Psoas muscle (tissue), 8 donors: ENCODE results near the gene APOA5. TPM values are rescaled to one million over a fixed set of nuclear protein-coding genes. Genes with fewer than 3 reads are reported as not detected.
A peak's percentile ranks its signal among the peaks of the same experiment; 100 is the strongest.

Experiments used
- ATAC-seq, 4 donors: fragments of 200-7000 bp; cut with Tn5 transposase; one replicate each; pipeline ENCODE4 v1.9.1; 2020; ENCODE audit warnings: moderate library complexity in 3 of 4, mild to moderate bottlenecking in 2 of 4
- DNase-seq, 2 donors: peaks; one replicate each; pipeline ENCODE4 v3.0.0-alpha.2; 2020
- H3K27ac ChIP-seq: fragments of 200-600 bp; one replicate; pipeline ENCODE4 v1.8.0; 2022
- H3K27me3 ChIP-seq, 3 donors: fragments of 200-600 bp in 1 of 3; one replicate each; pipeline versions ENCODE4 v1.6.1 to v1.8.0; 2013 to 2022; ENCODE audit warnings: low read length in 2 of 3, mild to moderate bottlenecking in 2 of 3, moderate library complexity in 1 of 3; ENCODE audit not compliant: insufficient read depth in 3 of 3
- H3K36me3 ChIP-seq, 2 donors: fragments of 200-600 bp in 1 of 2; one replicate each; pipeline versions ENCODE4 v1.6.1 to v1.8.0; 2013 to 2022; ENCODE audit warnings: low read depth in 1 of 2, mild to moderate bottlenecking in 1 of 2, moderate library complexity in 1 of 2; ENCODE audit not compliant: insufficient read depth in 1 of 2
- H3K4me1 ChIP-seq: fragments of 200-600 bp; one replicate; pipeline ENCODE4 v1.8.0; 2022
- H3K4me3 ChIP-seq: fragments of 200-600 bp; one replicate; pipeline ENCODE4 v1.8.0; 2022; ENCODE audit warnings: mild to moderate bottlenecking
- H3K9me3 ChIP-seq: fragments of 200-600 bp; one replicate; pipeline ENCODE4 v1.8.0; 2022
- CTCF ChIP-seq: fragments of 200-600 bp; IDR thresholded peaks from one replicate; pipeline ENCODE4 v1.8.0; 2022; ENCODE audit warnings: antibody characterized with exemption
- WGBS, 3 donors: extraction: QIAGEN DNeasy Blood & Tissue Kit; methylation state at CpG; one replicate each; pipeline versions ENCODE4 v1.1.6 to v1.1.7; 2013; 5-methylcytosine and 5-hydroxymethylcytosine counted together
- intact Hi-C, 2 donors: fragments of 100-400 bp; cut with DNase I; formaldehyde crosslinking; loops; one replicate each; pipeline versions ENCODE4 v1.11.0 to v1.14.2; 2022
- long read RNA-seq, 2 donors: library from polyadenylated mRNA; unstranded; transcript quantifications; one replicate each; pipeline ENCODE4 v2.0.0, GENCODE V29; 2021
- polyA plus RNA-seq, 3 donors: library from polyadenylated mRNA; stranded (reverse); fragments of 200-250 nt; gene quantifications; one replicate each; pipeline ENCODE4 v1.2.3, GENCODE V29; 2013
- total RNA-seq, 4 donors: library from RNA; stranded (reverse); fragmentation: NEBNext Ultra II Directional in 2 of 4; extraction: Animal tissue kit (Norgen Biotek cat#: 25700) in 2 of 4; gene quantifications; one replicate each; pipeline versions ENCODE4 v1.2.1 to v1.2.4, GENCODE V29; 2021 to 2023
- donor health status: healthy with polysubstance abuse.
- donor health status: DM: no; HTN: no; CAD: no; lungs with moderate emphysema.
- donor health status: Bipolar disorder and iron deficiency.
- donor health status: healthy.
- donor health status: DM: yes; HTN: yes; CAD: no.
- donor health status: DM: no; HTN: no; CAD: no.
- donor health status: DM: no; HTN: no; CAD: no.
- donor health status: DM: yes; HTN: yes; CAD: no.

APOA5 gene
- total RNA-seq (not detected), polyA plus RNA-seq (under 1 TPM in 1 of 3 donors, not detected in 2; 0.05 TPM)
- long read RNA-seq, donor 1 = 0 reads
- long read RNA-seq, donor 2 = 0 reads

DNA sequence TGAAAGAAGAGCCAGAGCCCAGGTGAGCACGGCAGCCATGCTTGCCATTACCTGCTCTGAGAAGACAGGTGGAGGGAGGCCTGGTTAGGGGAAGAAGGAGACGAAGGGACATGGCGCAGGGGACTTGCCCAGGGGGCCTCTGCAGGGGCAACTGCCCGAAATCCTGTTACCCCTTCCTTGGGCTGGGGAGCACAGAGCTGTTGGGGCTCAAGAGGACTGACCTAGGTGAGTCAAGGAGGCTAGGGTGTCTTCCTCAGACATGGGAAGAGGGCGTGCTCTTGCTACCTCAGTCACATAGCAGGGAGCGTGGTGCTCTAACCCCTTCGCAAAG lies at the start of gene APOA5:
Gene APOA5, minus strand, starts transcription at position 67 of the 331 bp plus-strand sequence. Its CDS starts 19 bp downstream, at position 48.
- no peak for ATAC-seq
- peak within 1 kb of the TSS; percentile 38 for H3K4me3 ChIP-seq
- intact Hi-C loops = loop anchor here (1.0 to 5.0 kb wide), 4 partner anchors 44 to 316 kb away; partner anchors contain the start of gene APOA1 (in 1 of the 2)
- H3K9me3 ChIP-seq = no peaks in the 10 kb centered on the region
- no peak within 1 kb of the TSS for H3K27ac ChIP-seq
- 82 to 90% (median 87%) methylated on average over 7 of the region's 7 CpGs for WGBS, 3 donors
- H3K4me1 ChIP-seq = peaks cover 4% of the 10 kb centered on the region
- H3K27me3 ChIP-seq = no peaks in the 10 kb centered on the region
- H3K36me3 ChIP-seq = peaks cover 0 to 1% of the 10 kb centered on the region in 2 donors
- no peak for TF ChIP-seq CTCF
- no peak for DNase-seq

DNA sequence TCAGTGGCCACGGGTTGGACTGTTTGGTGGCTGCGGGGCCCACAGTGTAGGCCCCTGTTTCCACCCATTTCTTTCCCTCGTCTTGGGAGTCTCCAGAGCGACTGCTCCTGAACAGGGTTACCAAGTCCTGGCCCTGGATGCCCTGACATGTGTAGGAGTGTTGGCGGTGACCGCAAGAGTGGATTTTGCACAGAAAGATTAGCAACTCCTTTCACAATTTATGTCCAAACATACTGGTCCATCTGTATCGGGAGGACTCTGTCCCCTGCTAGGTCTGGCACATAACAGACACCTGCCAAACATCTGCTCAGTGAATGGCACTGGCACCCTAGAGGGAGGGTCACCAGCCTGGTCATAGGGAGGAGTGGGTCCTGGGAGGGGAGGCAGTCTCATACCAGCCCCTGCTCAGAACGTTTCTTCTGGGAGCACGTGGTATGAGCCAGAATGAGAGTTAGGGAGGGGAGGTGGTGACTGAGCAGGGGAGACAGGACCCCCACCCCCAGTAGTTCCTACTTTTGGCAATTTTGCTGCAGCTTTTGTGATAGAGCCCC lies 49.1 kb upstream of the APOA5 start:
- ATAC-seq = peak in 1 of 4 donors; percentile 2
- Histone ChIP-seq H3K36me3 (peaks cover 0 to 20% of the 10 kb centered on the region in 2 donors), H3K27me3 (no peaks in the 10 kb centered on the region), H3K4me1 (peaks cover 3% of the 10 kb centered on the region), H3K4me3 (no peak overlapping the region), H3K27ac (no peak overlapping the region), H3K9me3 (no peaks in the 10 kb centered on the region)
- TF ChIP-seq CTCF = no peak
- intact Hi-C loops = no loop called here
- peak in 1 of 2 donors; percentile 30 for DNase-seq
- WGBS, 3 donors = 46 to 68% (median 60%) methylated on average over 9 of the region's 9 CpGs

GRCh38 chr11:116840224-116840745 lies 48.6 kb upstream of the APOA5 start:
- Histone ChIP-seq H3K4me1 (peaks cover 8% of the 10 kb centered on the region), H3K4me3 (no peak overlapping the region), H3K27me3 (no peaks in the 10 kb centered on the region), H3K36me3 (peaks cover 0 to 15% of the 10 kb centered on the region in 2 donors), H3K9me3 (no peaks in the 10 kb centered on the region), H3K27ac (no peak overlapping the region)
- 16 to 36% (median 28%) methylated on average over 6 of the region's 6 CpGs for WGBS, 3 donors
- ATAC-seq = no peak
- TF ChIP-seq CTCF = no peak
- DNase-seq = peak in 1 of 2 donors; percentile 49
- intact Hi-C loops = no loop called here

DNA sequence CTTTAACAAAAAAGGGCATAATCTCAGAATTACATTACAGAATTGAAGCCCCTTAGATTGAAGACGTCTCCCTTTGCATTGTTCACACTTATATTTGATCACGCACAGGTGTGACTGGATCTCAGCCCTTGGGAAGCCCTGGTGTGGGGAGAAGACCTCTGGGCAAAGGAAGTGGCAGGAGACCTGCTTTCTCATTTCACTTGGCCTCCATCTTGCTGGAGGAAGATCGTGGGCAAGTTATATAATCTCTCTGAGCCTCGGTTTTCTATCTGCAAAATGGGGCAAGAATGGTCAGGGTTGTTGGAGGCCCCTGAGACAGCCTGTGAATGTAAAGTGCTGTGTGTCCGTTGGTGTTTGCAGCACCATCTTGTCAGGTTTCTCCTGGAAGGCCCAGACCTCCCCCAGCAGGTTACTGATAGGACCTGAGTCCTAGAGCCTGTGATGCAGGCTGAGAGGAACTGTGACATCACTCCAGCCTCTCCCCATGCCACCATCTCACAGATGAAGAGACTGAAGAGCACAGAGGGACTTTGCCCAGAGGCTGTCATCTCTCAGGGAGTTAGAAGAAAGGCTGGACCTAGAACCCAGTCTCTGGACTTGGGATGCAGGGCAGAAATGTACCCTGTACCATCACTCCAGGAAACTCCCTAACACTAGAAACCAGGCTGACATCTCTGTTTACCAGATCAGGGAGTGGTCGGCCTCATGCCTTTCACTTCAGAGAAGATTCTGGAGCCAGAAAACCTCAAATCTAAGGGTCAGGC lies 46.8 kb upstream of the APOA5 start:
- intact Hi-C loops = loop anchor here in 1 of 2 donors (5.0 kb wide), 1 partner anchor 46 kb away; the partner anchor contains the start of gene APOA5
- Histone ChIP-seq H3K4me1 (peaks cover 9% of the 10 kb centered on the region), H3K4me3 (no peak overlapping the region), H3K9me3 (no peaks in the 10 kb centered on the region), H3K27ac (no peak overlapping the region), H3K36me3 (peaks cover 0 to 2% of the 10 kb centered on the region in 2 donors), H3K27me3 (no peaks in the 10 kb centered on the region)
- TF ChIP-seq CTCF = no peak
- 83 to 92% (median 87%) methylated on average over 6 of the region's 6 CpGs for whole genome bisulfite sequencing, 3 donors
- DNase-seq = peak in 1 of 2 donors; percentile 17
- no peak for ATAC-seq
